Suppressor macrophage treated with lipopolysaccharide for 4 hours (primary cell): ENCODE results near the gene ADO.

Source experiments
- DNase-seq: peaks from one replicate; pipeline ENCODE4 v3.0.0-alpha.2; 2020

The ADO gene

GRCh38 chr10:62818426-62819011 is 14.0 kb downstream of the ADO start:
- DNase-seq, result peak; percentile 58

GRCh38 chr10:62819141-62819920 is 14.8 kb downstream of the ADO start:
- DNase-seq, result no peak

- no peak for DNase-seq
Measured at GRCh38 chr10:62820586-62820985, 16.1 kb downstream of the ADO start.

GRCh38 chr10:62826273-62826672 is 21.8 kb downstream of the ADO start:
- DNase-seq, result no peak

DNA sequence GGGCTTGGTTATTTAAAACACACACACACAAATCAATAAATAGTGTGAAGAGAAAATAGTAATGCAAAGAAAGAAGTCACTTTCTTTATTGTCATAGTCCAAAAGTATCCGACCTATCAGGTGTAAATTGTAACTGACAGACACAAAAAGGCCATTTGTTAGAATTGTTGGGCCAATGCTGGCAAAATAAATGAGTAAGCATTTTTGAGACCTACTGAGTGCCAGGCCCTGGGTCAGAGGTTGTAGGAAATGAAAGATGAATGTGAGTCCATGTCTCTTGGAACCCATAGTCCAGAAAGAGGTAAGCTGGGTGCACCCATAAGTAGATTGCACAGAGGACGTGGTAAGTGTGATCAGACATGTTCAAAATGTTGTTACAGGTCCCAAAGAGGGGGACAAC is 25.1 kb downstream of the ADO start:
- no peak for DNase-seq

DNA sequence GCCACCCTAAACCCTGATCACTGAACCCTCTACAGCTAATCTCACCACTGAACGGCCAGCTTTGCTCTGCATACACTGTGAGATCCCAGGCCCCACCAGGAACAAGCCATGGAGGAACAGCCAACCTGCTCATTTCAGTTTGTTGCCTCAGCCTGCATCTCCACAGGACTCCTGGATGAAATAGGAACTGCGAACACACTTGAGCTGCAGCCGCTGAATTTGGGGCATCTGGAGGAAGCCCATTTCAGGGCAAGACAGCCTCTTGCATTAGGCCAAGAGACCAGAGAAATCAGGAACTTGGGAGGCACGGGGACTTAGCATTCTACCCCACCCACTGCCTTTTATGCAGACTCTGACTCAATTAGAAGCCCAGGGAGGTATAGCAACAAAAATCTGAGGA is 26.2 kb downstream of the ADO start:
- DNase-seq, result peak; percentile 58

DNA sequence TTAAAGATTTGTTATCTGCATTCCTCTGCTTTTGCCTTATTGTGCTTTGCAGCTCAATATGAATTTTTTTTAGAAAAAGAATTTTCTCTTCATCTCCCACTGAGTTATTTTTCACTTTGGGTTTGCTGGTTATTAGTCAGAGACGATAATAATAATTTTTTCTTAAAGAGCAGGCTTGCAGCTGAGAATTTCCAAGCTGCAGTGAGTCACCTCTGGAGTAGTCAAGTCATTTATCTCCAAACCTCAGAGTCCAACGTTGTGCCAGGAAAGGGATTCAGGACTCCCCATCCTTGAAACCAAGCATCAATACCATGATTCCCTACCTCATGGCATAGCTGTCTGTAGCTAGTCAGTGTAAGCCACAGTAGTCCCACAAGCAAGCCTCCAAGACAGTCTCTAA is 26.8 kb downstream of the ADO start:
- DNase-seq, result no peak

GRCh38 chr10:62839590-62839989 is 35.1 kb downstream of the ADO start:
- DNase-seq, result peak; percentile 64

- DNase-seq, result no peak
Measured at GRCh38 chr10:62842983-62843382, 38.5 kb downstream of the ADO start.

DNA sequence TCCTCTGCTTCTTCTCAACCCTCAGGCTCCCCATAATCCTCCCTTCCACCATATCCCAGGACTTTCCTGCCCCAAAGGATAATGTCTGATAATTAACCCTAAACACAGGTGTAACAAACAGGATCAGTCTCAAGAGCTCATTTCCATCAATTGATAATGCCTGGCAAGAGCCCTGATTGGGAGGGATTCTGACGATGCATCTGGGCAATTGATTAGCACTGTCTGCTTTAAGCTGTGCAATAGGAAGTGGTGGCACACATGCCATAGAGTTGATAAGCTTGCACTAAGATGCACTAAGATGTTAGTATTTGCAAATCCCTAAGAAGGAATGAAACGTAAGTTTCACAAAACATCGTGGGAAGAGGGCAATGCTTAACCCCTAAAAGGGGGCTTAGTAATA is 39.1 kb downstream of the ADO start:
- DNase-seq, result no peak

DNA sequence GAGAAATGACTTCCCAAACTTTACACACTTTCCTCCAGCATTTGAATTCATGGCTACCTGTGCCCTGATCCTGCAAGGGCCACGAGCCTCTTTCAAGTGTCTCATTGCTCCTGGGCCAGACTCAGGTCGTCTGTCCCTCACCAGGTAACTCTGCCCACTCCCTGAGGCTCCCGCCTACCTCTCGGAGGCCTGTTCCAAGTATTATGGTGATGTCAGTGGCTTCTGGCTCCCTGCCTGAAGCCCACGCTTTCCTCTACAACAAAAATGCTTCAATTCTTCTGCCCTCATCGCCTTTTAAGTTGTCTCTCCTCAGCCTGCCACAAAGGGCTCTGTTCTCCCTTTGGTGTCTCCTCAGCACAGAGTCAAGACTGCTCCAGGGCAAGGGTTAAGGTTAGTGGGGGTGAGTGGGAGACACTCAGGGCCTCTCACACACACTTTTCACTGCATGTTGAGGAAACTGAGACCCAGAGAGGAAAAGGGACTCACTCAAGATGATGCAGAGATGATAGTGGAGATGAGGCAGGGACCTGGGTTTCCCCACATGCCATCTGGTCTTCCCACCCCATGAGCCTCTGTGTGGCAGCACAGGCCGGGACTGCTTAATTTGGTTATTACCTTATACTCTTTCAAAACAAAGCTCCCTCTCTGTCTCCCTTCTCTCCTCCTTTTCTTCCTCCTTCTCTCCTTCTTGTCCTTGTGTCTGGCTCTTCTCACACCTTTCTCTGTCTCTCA is 39.9 kb downstream of the ADO start:
- no peak for DNase-seq

DNA sequence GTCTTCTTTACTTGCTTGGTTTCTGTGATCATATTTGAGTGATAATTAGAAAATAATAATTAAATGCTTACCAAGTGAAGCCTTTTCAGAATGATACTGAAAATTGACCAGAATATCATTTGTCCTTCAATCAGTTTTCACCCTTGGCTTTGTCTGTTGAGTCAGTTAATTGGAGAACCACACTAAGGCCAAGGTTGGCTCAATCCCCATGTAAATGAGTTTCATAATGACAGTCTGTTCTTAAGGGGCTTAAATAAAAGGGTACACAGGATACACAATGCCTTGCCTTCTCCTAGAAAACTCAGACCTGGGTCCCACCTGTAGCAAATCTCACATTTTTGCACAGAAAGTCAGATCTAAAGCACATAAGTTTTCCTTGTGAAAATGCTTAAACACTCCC is 42.9 kb downstream of the ADO start:
- DNase-seq, result no peak

- DNase-seq, result peak; percentile 49
Measured at GRCh38 chr10:62850646-62851045, 46.1 kb downstream of the ADO start.

DNA sequence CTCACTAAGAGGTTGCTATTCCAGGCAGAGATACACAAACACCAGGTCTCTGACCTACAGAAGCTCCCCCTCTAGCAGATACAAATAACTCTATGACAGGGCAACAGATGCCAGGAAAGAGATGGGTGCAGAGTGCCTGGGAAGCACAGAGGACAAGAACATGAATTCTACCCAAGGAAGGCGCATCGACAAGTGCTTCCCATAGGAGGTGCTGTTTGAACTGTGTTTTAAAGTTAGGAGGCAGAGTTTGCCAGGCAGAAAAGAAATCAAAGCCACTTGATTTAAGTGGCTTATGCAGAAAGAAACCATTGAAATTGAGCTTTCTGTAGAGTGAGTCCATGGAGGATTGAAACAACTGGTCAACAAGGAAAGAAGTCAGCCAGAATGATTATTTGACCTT is 46.9 kb downstream of the ADO start:
- DNase-seq, result peak; percentile 16

- peak; percentile 12 for DNase-seq
Measured at GRCh38 chr10:62852961-62853702, 48.6 kb downstream of the ADO start.

DNA sequence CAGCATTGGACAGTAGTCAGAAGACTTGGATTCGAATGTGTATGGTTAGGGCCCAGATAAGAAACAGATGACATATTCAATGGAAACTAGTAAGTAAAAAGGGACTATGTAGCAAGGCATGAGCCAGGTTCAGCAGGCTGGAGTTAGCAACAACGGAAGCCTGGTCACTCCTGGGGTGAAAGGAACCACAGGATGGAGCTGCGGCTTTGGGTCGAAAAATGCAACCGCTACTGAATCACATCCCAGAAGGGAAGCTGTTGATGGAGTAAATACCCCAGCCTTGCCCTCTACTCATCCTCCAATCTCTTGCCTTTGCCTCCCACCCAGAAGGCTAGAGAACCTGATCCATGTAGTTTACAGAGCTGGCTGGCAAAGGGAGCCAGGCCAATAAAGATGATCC is 49.2 kb downstream of the ADO start:
- DNase-seq, result peak; percentile 60

DNA sequence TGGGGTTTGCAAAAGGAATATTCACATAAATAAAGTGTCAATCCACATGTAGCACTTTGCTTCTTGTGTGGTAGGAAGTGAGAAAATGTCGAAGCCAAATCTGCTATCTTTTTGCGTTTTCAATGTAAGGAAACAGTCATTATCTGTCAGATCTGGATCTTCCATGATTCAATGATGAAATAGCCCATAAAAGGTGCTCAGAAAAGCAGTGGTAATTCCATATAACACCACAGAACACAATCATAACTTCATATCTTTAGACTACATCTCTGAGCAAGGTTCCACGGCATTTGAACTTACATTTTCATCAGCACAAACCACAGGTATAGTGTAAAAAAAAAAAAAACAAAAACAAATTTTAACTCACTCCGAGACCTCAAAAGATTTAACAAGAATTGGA is 51.5 kb downstream of the ADO start:
- DNase-seq, result no peak
